HG02870 (cell line): ENCODE data around the gene DNAJC16.

Source experiments
- ATAC-seq: cut with Tn5 transposase; IDR thresholded peaks from one replicate; pipeline ENCODE4 v1.9.1; 2021; ENCODE audit warnings: mild to moderate bottlenecking, moderate library complexity; ENCODE audit not compliant: unreplicated experiment

DNAJC16 gene

DNA sequence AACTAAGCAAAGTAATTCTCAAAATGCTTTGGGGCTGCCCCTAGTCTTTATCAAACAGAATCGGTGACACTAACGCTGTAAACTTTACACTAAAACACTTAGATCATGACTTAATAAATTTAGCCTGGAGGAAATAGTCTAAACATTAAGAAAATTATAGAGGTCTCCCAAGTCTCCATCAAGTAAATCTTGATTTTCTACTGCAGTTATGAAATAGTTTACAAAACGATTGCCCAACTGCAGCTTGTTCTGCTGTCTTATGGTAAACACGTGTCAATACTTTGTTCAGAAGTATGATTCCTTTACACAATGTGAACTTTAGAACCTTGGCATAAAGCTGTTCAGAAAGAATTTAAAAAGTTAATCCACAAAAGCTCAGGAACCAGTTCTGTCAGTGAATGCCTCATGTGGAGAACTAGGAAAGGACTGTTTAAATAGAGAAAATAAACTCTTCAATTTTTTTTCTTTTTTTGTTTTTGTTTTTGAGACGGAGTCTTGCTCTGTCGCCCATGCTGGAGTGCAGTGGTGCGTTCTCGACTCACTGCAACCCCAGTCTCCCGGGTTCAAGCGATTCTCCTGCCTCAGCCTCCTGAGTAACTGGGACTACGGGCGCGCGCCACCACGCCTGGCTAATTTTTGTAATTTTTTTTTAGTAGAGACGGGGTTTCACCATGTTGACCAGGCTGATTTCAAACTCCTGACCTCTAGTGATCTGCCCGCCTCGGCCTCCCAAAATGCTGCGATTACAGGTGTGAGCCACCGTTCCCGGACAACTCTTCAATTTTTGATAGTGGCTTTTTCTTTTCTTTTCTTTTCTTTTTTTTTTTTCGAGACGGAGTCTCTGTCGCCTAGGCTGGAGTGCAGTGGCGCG, 92.2 kb downstream of the DNAJC16 start:
- no peak for ATAC-seq

DNA sequence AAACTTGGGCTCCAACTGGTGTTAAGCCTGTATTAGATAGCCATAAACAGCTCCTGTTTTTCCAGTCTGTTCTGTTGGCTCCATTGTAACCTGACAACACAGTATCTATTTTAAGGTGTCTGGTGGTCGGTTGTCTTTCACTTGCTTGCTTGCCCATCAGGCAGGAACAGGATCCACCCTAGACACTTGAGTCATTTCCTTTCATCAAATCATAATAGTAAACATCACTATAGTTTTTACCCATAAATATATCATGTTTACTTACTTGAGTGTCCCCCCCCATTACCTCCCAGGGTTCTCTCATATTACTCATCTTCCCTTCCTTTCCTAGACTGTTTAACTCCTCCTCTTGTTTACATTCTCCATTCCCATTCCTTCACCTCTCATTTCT, 93.5 kb downstream of the DNAJC16 start:
- no peak for ATAC-seq

DNA sequence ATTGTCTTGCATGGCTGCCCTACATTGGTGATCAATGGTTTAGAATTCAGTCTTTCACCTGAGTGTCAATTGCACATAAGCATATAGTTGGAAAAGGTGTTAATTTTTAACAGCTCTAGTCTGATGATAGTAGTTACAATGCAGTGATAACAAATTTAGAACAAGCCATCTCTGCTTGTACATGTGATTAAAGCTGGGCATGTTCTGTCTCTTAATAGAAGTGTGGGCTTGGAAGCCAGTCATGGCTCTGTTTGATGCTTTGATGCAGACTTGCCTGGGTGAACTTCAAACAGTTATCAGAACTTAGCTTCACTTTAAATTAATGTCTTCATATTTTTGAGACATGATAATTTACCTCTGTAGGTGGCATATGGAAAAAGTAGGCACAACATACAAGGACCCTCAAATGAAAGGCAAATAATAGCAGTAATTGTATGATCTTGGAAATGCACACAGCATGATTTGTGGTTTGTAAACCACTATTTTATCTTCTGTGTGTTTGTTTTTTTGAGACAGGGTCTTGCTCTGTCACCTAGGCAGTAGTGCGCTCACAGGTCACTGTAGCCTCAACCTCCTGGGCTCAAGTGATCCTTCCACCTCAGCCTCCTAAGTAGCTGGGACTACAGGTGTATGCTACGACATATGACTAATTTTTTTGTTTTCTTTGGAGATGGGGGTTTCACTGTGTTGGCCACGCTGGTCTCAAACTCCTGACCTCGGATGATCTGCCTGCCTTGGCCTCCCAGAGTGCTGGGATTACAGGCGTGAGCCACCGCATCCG, 94.4 kb downstream of the DNAJC16 start:
- no peak for ATAC-seq

DNA sequence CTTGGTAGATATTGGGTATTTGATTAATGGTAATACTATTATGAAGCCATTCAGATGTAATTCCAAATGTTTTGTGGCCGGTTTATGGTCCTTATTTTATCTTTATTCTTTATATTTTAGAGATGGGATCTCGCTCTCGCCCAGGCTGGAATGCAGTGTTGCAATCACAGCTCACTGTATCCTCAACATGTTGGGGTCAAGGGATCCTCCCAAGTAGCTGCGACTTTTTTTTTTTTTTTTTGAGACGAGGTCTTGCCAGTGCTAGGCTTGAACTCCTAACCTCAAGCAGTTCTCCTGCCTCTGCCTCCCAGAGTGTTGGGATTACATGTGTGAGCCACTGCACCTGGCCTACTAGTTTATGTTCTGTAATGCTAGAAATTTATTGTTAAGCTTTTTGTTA, 95.3 kb downstream of the DNAJC16 start:
- no peak for ATAC-seq

DNA sequence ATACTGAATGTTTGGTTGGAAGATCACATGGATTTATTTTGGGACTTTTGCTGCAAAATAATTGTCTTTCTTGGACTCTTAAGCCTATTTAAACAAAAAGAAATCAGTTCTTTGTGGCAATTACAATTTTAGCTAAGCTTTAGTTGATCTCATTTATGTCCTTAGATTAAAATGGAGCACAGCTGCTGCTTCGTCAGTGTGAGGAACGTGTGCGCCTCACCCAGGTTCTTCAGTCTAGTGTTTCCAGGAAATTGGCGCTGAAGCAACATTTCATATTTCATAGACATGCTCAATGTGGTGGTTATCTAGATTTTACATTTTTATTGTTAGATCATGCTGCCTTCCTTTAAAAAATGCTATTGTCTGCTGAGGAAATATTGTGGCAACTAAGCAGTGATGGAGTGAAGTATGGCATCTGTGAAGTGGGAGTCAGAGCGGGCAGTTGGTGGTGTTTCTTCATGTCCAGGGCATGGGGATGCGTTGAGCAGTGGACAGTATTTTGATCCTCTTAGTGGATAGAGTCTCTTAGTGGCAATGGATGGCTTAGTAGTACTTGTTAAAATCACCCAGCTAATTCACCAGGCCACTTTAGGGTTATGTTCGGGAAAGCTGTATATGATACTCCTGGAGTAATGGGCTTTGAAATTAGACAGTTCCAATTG, 96.2 kb downstream of the DNAJC16 start:
- no peak for ATAC-seq

DNA sequence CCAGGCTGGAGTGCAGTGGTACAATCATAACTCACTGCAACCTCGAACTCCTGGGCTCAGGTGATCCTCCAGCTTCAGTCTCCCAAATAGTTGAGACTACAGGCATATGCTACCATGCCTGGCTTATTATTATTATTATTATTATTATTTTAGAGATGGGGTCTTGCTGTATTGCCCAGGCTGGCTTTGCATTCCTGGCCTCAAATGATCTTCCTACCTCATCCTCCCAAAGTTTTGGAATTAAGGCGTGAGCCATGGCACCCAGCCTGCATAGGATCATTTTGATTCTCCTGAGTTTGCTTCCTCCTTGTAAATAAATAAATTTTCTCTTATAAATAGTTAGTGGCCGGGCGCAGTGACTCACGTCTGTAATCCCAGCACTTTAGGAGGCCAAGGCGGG, 96.8 kb downstream of the DNAJC16 start:
- no peak for ATAC-seq

DNA sequence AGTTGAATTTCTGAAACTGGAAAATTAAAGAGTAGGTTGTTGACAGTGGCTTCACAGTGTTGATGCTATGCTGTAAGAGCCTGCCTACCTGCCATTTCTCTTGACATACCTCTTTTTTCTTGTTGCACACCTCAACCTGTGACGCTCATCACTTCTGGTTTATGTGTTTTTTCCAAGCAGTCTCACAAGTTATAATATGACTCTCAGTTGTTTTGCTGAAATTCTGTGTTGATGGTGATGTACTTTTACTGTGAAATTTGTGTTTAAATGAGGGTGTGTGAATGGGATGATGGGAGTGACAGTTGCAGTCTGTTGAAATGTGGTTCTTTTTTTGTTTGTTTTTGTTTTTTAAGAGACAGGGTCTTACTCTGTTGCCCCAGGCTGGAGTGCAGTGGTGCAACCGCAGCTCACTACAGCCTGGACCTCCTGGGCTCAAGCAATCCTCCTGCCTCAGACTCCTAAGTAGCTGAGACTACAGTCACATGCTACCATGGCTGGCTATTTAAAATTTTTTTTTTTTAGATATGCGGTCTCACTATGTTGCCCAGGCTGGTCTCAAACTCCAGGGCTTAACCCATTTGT, 97.6 kb downstream of the DNAJC16 start:
- no peak for ATAC-seq

DNA sequence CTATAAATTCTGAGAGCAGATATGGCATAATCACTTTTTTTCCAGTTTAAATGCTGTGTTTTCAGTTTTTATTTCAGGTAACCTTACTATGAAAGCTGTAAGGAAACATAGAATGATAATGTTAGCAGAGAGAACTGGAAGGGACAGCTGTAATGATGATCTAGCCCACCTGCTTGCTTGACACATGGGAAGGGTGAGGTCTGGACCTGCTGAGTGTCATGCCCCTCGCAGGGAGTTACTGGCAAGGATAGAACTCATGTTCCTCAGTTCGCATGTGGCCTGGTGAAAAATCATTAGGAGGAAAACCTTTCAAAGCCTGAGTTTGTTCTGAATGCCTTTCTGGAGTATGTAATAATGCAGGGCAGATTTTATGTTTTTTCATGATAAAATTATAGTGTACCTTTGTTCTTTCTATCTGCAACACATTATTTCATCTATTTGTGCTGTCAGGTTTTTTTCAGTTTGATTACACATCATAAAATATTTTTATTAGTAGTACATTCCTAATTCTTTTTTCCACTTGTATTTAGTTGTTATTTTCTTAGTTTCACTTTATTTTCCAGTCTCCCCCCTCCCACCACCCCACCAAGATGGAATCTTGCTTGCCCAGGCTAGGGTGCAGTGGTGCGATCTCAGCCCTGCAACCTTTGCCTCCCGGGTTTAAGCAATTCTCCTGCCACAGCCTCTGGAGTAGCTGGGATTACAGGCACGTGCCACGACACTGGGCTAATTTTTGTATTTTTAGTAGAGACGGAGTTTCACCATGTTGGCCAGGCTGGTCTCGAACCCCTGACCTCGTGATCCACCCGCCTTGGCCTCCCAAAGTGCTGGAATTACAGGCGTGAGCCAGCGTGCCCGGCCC, 98.6 kb downstream of the DNAJC16 start:
- no peak for ATAC-seq
